ENCODE data around the gene CCT7.

The CCT7 gene

DNA sequence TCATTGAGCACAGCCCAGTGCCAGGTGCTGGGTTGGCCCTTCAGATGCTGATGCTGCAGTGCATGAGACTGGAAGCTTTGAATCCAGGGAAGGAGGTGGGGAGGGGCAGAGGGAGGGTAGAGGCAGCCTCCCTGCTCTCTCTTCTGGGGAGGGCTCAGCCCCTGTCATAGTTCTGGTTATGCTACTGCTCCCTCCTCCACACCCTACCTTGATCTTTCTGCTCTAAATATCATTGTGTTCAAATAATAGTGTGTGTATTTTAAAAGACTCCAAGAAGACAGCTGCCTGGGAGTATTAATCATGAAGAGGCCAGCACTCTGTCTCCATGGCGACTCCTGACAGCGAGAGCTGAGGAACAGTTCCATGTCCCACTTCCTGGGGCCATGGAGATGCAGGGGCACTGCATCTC, 63.0 kb downstream of the CCT7 start:
- no peak for DNase-seq

DNA sequence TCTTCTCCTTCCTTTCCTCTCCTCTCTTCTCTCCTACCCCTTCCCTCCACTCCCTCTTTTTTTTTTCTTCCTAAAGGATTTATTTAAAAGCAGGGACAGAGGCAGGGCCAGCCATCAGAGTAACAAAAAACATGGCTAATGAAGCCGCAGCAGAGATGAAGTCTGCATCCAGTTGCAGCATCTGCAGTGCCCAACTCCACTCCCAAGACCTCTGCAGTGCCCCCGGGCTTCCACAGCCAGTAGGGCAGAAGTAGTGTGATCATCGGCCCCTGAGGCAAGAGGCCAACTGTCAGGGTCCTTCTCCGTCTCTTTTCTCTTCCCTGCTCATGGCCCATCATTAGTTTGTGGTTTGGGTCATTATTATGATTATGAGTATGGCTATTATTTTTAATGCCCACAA, 63.5 kb downstream of the CCT7 start:
- DNase-seq, result no peak

DNA sequence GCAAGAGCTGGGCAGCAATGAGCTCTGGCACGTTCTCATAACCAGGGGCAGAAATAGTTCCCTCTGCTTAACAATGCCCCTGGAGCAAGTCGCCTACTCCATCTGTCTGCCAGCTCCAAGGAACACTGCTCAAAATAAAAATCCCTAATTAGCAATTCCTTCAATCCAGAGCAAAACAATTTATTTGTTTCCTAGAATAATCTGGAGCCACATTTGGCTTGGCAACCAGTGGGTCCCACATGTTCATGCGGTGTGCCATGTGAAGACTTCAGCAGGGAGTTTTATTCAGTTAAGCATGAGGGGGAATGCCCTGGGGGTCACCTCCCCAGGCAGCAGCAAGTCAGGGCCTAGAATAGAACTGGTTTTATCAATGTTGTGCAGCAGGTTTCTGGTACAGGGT, 66.8 kb downstream of the CCT7 start:
- no peak for DNase-seq

DNA sequence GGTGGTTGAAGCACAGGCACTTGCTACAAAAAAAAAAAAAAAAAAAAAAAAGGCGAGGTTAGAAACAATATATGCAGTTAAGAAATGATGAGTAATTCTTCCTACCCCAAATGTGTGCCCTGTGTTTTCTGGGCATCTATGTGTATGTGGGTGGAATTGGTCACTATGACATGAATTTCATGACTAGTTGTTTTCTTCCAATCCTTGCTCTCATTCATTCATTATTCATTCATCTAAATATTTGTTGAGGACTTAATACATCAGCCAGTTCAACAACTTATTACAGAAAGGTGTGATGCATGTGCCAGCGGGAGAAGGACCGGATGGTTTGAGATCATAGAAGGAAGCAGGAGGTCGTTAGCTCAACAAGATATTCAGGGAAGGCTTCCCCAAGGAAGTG, 67.5 kb downstream of the CCT7 start:
- no peak for DNase-seq
